Right ventricle myocardium superior (tissue), 1 donor: Measurements from ENCODE around the gene ZNF648. TPM values are rescaled to one million over a fixed set of nuclear protein-coding genes. Genes with fewer than 3 reads are reported as not detected.
"Not testable (repeated sequence)": the region's sequence is repeated elsewhere in the genome, so short reads cannot be mapped to it uniquely, and the experiment has no call there.

Source experiments
- ATAC-seq: fragments of 200-7000 bp; cut with Tn5 transposase; one replicate; pipeline ENCODE4 v1.9.1; 2020; ENCODE audit warnings: mild to moderate bottlenecking; ENCODE audit not compliant: poor library complexity
- DNase-seq: peaks from one replicate; pipeline ENCODE4 v3.0.0-alpha.2; 2020
- intact Hi-C: fragments of 100-400 bp; cut with DNase I; formaldehyde crosslinking; loops from one replicate; pipeline ENCODE4 v1.11.2; 2022
- total RNA-seq: library from RNA; stranded (reverse); fragmentation: NEBNext Ultra II Directional; extraction: Animal tissue kit (Norgen Biotek cat#: 25700); gene quantifications from one replicate; pipeline ENCODE4 v1.2.1, GENCODE V29; 2021
- donor health status: DM: no; HTN: yes; CAD: no; lungs with severe emphysema.

Gene ZNF648
- total RNA-seq, 1 donor from 2014 or later = not detected

DNA sequence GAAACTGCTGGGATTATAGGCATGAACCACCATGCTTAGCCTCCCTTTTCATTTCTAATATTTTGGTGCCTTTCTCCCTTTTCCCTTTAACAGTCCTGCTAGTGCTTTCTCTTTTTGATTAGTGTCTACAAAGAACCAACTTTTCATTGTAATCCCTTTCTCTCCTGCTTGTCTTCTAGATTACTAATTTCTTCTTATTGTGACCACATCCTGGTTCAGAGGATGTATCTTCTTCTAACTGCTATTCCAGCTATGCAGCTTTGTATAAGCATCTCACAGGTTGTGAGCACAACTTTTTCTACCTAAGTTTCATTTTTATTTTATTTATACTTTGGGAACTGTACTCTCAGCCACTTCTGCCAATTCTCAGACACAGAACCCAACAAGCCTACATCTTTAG, 14.7 kb downstream of the ZNF648 start:
- intact Hi-C loops = no loop called here
- ATAC-seq (no peak), DNase-seq (no peak)

- intact Hi-C loops, ATAC-seq, DNase-seq: not testable (repeated sequence)
These were observed 16.0 kb downstream of the ZNF648 start for GRCh38 chr1:182045481-182045880.

DNA sequence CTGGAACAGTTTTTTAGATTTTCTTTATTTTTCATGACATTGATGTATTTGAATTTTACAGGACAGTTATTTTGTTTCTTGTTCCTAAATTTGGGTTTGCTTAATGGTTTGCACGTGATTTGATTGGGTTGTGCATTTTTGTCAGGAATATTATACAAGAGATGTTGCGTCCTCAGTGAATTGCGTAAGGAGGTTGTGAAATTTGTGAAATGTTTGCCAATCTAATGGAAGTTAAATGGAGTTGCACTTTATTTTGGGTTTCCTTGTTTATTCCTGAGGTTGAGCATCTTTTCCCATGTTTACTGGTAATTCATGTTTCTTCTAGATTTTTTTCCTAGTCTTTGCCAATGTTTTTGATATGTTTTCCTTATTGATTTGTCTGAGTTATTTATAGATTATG, 19.9 kb downstream of the ZNF648 start:
- DNase-seq = no peak
- no peak for ATAC-seq
- intact Hi-C loops = no loop called here

DNA sequence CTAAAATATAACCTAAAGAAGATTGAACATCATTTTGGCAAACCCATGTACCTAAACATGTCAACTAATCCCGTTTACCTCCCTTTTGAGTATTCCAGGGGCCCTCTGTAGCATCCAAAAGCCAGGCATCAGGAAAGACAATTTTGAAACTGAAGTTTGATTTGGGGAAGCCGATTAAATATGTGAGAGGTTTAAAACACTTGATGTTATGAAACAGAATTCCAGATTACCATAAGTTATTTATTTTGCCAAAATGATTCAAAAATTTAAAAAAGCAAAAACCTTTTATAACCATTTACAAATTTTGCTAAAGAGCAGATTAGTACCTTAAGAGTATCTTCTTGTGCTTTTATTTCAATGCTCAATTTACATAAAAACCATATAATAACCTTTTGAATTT, 23.3 kb downstream of the ZNF648 start:
- no peak for DNase-seq
- ATAC-seq = no peak
- intact Hi-C loops = no loop called here

GRCh38 chr1:182035097-182035770, 26.3 kb downstream of the ZNF648 start:
- DNase-seq = no peak
- ATAC-seq = no peak
- intact Hi-C loops = no loop called here

DNA sequence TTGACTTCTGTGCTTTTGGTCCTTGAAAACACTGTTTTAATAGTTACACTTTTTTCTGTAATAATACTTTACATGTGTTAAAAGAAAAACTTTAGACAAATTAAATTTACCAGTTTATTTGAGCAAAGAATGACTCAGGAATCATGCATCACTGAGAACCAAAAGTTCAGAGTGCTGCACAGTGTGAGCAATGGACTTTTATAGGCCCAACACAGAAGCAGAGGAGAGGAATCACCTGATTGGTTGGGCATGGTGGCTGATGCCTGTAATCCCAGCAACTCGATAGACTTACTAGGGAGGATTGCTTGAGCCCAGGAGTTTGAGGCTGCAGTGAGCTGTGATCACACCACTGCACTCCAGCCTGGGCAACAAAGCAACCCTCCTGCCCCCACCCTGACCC, 29.3 kb downstream of the ZNF648 start:
- ATAC-seq (no peak), DNase-seq (no peak)
- intact Hi-C loops = no loop called here

GRCh38 chr1:182029379-182030331, 31.9 kb downstream of the ZNF648 start:
- ATAC-seq = peak; percentile 99
- DNase-seq = peak; percentile 97
- intact Hi-C loops = no loop called here

- ATAC-seq (no peak), DNase-seq (no peak)
- intact Hi-C loops = no loop called here
These were observed 32.5 kb downstream of the ZNF648 start for GRCh38 chr1:182029002-182029378.

GRCh38 chr1:182015360-182015759, 46.2 kb downstream of the ZNF648 start:
- intact Hi-C loops = no loop called here
- no peak for ATAC-seq

GRCh38 chr1:182010800-182011370, 50.6 kb downstream of the ZNF648 start:
- ATAC-seq, intact Hi-C loops, DNase-seq: not testable (repeated sequence)

More at GRCh38 chr1:182015360-182015759, 46.2 kb downstream of the ZNF648 start:
- no peak for DNase-seq

GRCh38 chr1:182005398-182005797, 56.1 kb downstream of the ZNF648 start:
- DNase-seq, ATAC-seq, intact Hi-C loops: not testable (repeated sequence)

DNA sequence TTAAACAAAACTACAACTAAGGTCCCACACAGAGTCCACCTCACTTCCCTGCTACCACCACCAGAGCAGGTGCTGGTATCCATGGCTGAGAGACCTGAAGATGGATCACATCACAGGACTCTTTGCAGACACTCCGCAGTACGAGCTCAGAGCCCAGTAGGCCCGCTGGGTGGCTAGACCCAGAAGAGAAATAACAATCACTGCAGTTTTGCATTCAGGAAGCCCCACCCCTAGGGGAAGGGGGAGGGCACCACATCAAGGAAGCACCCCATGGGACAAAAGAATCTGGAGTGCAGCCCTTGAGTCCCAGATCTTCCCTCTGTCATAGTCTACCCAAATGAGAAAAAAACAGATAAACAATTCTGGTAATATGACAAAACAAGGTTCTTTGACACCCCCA, 56.9 kb downstream of the ZNF648 start:
- no peak for ATAC-seq
- DNase-seq = no peak
- intact Hi-C loops = no loop called here
